ENCODE data around the gene MYRIP.
"Not testable (repeated sequence)": the region's sequence is repeated elsewhere in the genome, so short reads cannot be mapped to it uniquely, and the experiment has no call there.

MYRIP gene

DNA sequence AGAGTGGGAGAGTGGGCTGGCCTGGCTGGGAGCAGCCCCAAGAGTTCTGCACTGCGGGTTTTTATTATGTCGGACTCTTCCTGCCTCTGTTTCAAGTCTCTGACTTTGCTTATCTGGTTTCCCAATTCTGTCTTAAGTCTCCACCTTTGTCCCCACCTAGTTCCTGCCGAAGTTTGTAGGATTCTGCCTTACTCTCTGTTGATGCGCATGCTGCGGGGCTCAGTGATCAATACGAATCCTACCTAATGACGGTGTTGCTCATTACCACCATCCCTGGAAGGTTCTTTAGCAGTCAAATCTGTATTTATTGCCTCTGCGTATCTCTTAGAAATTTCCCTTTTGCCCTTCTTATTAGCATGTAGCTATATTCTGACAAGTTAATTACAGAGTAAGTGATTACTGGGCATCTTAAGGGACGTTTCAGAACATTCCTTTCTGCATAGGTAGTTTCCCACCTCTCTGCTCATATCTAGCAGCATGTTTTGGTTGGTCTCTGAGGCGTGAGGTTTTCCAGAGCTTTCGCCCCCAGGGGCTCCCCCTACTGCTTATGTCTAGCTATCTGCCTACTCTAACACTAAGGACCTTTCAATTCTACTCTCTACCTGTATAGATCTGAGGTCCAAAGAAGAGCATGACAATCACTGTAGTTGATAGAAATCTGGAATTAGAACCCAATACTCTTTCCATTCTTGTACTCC, 264.1 kb downstream of the MYRIP start:
- no peak for DNase-seq (ENCODE audit: insufficient read length, low spot score)
- FAIRE-seq = no peak

GRCh38 chr3:40077139-40077538, 267.7 kb downstream of the MYRIP start:
- not testable (repeated sequence) for DNase-seq (ENCODE audit: insufficient read length, low spot score); FAIRE-seq

- FAIRE-seq; DNase-seq (ENCODE audit: insufficient read length, low spot score): not testable (repeated sequence)
Observed at GRCh38 chr3:40077828-40078492, 268.6 kb downstream of the MYRIP start.

- FAIRE-seq (no peak), DNase-seq (ENCODE audit: insufficient read length, low spot score) (no peak)
Observed at GRCh38 chr3:40078590-40078989, 269.2 kb downstream of the MYRIP start.

GRCh38 chr3:40079203-40079846, 269.9 kb downstream of the MYRIP start:
- FAIRE-seq = no peak
- DNase-seq (ENCODE audit: insufficient read length, low spot score) = no peak

GRCh38 chr3:40079847-40080240, 270.4 kb downstream of the MYRIP start:
- no peak for FAIRE-seq
- no peak for DNase-seq (ENCODE audit: insufficient read length, low spot score)

DNA sequence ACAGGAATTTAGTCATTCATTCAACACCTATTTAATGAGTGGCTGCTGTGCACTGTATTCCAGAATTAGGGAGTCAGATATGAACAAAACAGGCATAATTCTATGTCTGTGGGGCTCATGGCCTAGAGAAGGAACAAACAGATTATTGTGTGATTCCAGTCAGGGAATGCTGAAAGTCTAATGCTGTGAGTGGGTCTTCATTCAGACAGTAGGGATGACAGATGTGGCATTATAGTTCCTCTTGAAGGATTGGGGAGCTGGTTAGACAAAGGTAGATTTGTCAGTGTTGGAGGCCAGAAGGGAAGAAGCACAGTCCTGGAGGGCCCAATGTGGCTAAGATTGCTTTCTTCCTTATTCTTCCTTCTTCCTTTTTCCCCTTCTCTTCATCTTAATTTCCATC, 273.7 kb downstream of the MYRIP start:
- no peak for FAIRE-seq
- no peak for DNase-seq (ENCODE audit: insufficient read length, low spot score)

- not testable (repeated sequence) for FAIRE-seq
Observed at GRCh38 chr3:40084424-40084823, 275.0 kb downstream of the MYRIP start.

GRCh38 chr3:40086890-40087883, 277.8 kb downstream of the MYRIP start:
- DNase-seq (ENCODE audit: insufficient read length, low spot score) (no peak), FAIRE-seq (no peak)

More at GRCh38 chr3:40084424-40084823, 275.0 kb downstream of the MYRIP start:
- DNase-seq (ENCODE audit: insufficient read length, low spot score) = not testable (repeated sequence)

GRCh38 chr3:40088527-40089170, 279.2 kb downstream of the MYRIP start:
- DNase-seq (ENCODE audit: insufficient read length, low spot score) = no peak
- FAIRE-seq = no peak

DNA sequence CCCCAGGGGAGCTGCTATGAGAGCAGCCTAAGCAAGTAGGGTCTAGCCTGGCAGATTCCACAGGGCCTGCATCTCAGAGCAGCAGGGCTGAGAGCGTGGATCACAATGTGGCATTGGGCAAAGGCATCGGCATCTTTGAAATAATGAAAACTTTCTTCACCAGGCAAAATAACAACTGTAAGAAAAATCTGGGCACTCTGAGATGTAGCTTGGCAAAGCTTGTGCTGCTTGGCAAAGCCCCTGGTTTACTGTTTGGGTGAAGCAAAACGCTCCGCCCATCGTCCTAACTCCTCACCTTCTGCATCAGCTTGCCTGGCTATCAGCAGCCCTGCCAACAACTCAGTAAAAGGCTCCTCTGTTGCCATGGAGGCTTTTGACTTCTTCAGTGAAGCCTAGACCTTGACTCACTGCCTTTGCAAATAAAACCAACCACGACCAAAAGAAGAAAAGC, 287.3 kb downstream of the MYRIP start:
- DNase-seq (ENCODE audit: insufficient read length, low spot score) = no peak
- FAIRE-seq = no peak

DNA sequence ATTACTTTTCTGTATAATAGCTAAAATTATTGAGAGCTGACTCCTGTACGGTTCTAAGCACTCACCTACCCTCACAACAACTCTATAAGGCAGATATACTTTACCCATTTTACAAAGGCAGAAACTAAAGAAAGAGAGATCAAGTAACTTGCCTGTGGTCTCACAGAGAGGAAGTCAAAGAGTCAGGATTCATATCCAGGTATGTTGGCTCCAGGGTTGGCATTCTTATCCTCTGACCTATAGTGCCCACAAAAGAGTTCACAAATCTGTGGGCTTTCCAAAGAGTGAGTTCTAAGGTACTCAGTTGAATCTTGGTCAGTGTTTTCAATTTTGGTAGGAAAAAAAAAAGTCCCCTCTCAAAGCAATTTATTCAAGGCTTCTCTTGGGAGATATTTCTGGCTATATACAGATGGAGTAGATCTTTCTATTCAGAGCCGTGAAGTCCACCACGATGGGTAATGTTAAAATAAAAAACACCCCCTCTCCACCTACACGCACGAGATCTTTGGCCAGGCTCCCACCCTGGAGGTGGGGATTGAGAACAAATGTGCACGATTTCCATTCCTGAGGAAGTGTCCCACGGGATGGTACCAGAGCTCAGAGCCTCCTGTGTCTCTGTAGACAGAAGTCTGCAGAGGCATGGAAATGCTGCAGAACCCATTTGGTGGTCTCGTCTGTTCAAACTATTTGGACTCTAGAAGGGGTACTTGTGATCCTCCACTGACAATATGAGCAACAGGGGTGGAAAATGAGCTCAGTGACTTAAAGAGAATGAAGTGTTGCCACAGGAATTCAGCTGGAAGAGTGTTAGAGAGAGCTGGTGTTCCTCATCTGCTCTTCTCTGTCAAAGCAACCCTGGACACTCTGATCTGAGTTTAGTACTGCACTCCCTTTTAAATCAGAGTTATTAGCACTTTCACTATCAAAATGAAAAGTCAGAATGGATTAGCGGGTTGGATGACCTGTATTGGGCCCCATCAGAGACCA, 288.0 kb downstream of the MYRIP start:
- DNase-seq (ENCODE audit: insufficient read length, low spot score) = no peak
- no peak for FAIRE-seq

- no peak for FAIRE-seq
- DNase-seq (ENCODE audit: insufficient read length, low spot score) = no peak
Observed at GRCh38 chr3:40098261-40098759, 288.9 kb downstream of the MYRIP start.

DNA sequence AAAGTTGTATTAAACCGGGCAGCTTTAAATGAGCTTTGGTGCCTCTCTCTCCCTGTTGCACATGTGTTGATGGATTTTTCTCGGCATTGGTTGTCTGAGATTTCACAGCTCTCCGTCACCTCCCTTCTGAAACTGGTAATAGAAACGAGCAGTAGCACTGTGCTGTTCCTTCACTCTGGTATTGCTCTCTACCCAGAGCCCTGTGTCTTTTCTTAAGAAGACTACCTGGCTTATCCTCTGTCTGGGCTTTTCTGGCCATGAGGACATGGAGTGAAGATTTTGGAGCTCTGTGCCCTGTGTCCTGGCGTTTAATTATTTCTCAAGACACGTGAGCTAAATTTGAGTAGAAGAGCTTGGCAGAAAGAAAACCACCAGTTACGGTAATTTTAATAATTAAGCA, 290.5 kb downstream of the MYRIP start:
- DNase-seq (ENCODE audit: insufficient read length, low spot score) (no peak), FAIRE-seq (no peak)

DNA sequence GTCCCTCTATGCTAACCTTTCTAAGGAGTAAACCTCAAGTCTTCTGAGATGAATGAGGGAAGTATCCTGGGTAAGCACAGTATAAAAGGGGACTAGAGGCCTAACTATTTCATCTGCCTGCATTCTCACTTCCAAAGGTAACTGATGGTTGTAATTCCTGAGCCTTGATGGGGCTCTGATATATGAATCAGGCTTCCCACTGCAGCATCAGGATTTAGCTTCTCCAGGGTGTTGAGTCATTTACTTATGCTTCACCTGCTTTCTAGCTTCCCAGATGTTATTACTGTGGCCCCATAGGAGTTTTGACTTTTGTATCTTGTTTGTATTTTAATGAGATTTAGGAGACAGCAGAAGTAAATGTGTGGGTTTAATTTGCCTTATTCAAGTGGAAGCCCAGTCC, 292.8 kb downstream of the MYRIP start:
- FAIRE-seq (no peak), DNase-seq (ENCODE audit: insufficient read length, low spot score) (no peak)

DNA sequence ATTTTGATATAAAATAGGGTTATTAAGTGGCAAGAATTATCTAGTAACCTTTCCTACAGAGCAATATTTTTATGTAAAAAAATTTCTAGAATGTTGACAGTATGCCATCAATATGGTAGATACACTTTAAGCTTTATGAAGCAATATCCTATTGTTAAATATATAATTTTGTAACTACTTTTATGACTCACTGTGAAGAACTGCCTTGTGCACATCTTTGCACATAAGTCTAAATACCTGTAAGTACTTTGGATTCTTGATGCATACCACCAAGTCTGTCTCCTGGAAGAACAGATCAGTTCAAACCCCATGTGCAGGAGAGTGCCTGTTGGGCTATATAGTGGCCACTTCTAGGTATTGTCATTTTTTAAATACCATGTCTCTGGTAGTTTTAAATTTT, 294.4 kb downstream of the MYRIP start:
- FAIRE-seq = no peak
- no peak for DNase-seq (ENCODE audit: insufficient read length, low spot score)

DNA sequence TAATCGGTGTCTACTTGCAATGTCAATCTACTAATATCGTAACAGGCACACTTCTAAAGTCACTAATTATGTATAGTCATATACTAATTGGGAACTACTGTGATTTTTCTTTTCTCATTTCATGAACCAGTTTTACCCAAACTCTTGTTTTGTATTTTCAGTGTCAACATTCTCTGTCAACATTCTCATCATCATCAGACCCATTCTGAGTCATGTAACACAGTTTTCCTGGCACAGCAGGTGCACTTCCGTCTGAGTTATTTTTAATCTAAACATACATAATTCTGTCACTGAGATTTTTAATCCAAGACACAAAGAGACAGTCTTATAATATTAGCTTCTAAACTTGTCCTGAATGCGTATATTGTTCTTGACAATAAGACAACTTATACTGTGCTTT, 295.0 kb downstream of the MYRIP start:
- FAIRE-seq (no peak), DNase-seq (ENCODE audit: insufficient read length, low spot score) (no peak)

- FAIRE-seq (no peak), DNase-seq (ENCODE audit: insufficient read length, low spot score) (no peak)
Observed at GRCh38 chr3:40108643-40109042, 299.2 kb downstream of the MYRIP start.
